ENCODE results near the gene ME3. TPM values are rescaled to one million over a fixed set of nuclear protein-coding genes. Genes with fewer than 3 reads are reported as not detected.
A peak's percentile ranks its signal among the peaks of the same experiment; 100 is the strongest.

The ME3 gene
- total RNA-seq, 4 donors from 2014 or later = 30.8 to 54.6 (median 36.7) TPM

GRCh38 chr11:86483940-86484794 lies 188.2 kb downstream of the ME3 start:
- no peaks in the 10 kb centered on the region for H3K9me3 ChIP-seq
- H3K27me3 ChIP-seq = no peaks in the 10 kb centered on the region
- peak overlapping the region in 3 of 4 donors; percentile 3 to 64 (median 63) for H3K27ac ChIP-seq
- DNase-seq (ENCODE audit: low spot score in 2 of 2) = peak in 1 of 2 donors; percentile 52
- H3K4me3 ChIP-seq = no peak overlapping the region
- TF ChIP-seq EP300 (IDR thresholded peaks at IDR 0.05) = peak in 1 of 2 donors; percentile 73
- TF ChIP-seq CTCF (IDR thresholded peaks at IDR 0.05) = no peak
- peaks cover 0 to 4% (median 0%) of the 10 kb centered on the region in 3 donors for H3K36me3 ChIP-seq
- WGBS, 2 donors = 38 to 51% methylated on average over 7 of the region's 7 CpGs
- peaks cover 0 to 24% (median 0%) of the 10 kb centered on the region in 4 donors for H3K4me1 ChIP-seq

DNA sequence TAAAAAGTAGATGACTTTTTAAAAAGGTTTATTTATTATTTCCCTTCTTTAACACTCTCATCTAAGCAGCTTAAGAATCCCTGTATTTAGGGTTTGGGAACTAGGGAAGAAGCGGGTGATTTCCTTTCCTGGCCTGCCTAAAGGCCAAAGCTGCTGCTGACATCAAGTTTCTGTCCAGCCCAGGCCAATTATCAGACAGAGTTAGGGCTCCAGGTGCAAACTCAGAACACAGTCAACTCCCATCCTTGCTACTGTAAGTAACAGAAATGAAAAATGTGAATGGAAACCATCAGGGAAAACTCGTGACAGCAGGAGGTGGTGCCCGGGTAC lies 188.8 kb downstream of the ME3 start:
- no peak overlapping the region for H3K4me3 ChIP-seq
- peak overlapping the region in 3 of 4 donors; percentile 3 to 64 (median 63) for H3K27ac ChIP-seq
- no peaks in the 10 kb centered on the region for H3K9me3 ChIP-seq
- no peak for DNase-seq (ENCODE audit: low spot score in 2 of 2)
- WGBS, 2 donors = 79 to 83% methylated on average over 3 of the region's 3 CpGs
- peaks cover 0 to 24% (median 0%) of the 10 kb centered on the region in 4 donors for H3K4me1 ChIP-seq
- no peak for TF ChIP-seq CTCF (IDR thresholded peaks at IDR 0.05)
- TF ChIP-seq POLR2A (IDR thresholded peaks at IDR 0.05) = no peak
- TF ChIP-seq EP300 (IDR thresholded peaks at IDR 0.05) = no peak
- H3K36me3 ChIP-seq = peaks cover 0 to 4% (median 0%) of the 10 kb centered on the region in 3 donors
- H3K27me3 ChIP-seq = no peaks in the 10 kb centered on the region

GRCh38 chr11:86482692-86483091 lies 189.7 kb downstream of the ME3 start:
- Histone ChIP-seq H3K27me3 (no peaks in the 10 kb centered on the region), H3K9me3 (no peaks in the 10 kb centered on the region), H3K36me3 (no peaks in the 10 kb centered on the region), H3K4me3 (no peak overlapping the region), H3K4me1 (peaks cover 0 to 30% (median 0%) of the 10 kb centered on the region in 4 donors), H3K27ac (no peak overlapping the region)
- TF ChIP-seq EP300 (IDR thresholded peaks at IDR 0.05) = no peak
- WGBS, 2 donors = 81 to 87% methylated on average over 2 of the region's 2 CpGs
- no peak for DNase-seq (ENCODE audit: low spot score in 2 of 2)

DNA sequence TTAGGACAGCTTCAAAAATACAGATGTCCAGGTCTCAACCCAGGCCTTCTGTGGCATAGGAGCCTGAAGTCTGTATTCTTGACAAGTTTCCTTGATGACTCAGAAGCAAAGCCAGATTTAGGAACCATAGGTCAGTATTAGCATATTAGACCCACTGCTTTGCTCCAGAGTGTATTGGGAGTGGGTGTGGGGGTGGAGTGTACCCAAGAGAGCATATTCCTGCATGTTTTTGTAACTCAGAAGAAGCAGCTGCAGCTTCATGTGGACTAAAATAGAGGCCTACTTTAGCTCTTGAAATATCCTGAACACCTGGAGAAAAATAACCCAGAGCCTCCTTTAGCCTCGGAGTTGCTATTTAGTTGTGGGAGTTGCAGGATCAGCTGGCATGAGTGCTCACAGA lies 191.0 kb downstream of the ME3 start:
- DNase-seq (ENCODE audit: low spot score in 2 of 2) = no peak

GRCh38 chr11:86478348-86478747 lies 194.1 kb downstream of the ME3 start:
- H3K27me3 ChIP-seq = no peaks in the 10 kb centered on the region
- peak overlapping the region in 1 of 4 donors; percentile 49 for H3K27ac ChIP-seq
- no peak for DNase-seq (ENCODE audit: low spot score in 2 of 2)
- H3K4me3 ChIP-seq = no peak overlapping the region
- no peak for TF ChIP-seq CTCF (IDR thresholded peaks at IDR 0.05)
- TF ChIP-seq EP300 (IDR thresholded peaks at IDR 0.05) = no peak
- TF ChIP-seq POLR2A (IDR thresholded peaks at IDR 0.05) = no peak
- H3K9me3 ChIP-seq = no peaks in the 10 kb centered on the region
- no peaks in the 10 kb centered on the region for H3K36me3 ChIP-seq
- H3K4me1 ChIP-seq = peaks cover 0 to 45% (median 9%) of the 10 kb centered on the region in 4 donors

More for the DNA sequence above, 191.0 kb downstream of the ME3 start:
- H3K4me3 ChIP-seq = no peak overlapping the region
- H3K27me3 ChIP-seq = no peaks in the 10 kb centered on the region
- peaks cover 0 to 43% (median 4%) of the 10 kb centered on the region in 4 donors for H3K4me1 ChIP-seq
- no peak overlapping the region for H3K27ac ChIP-seq
- 58 to 100% methylated on average over 1 of the region's 1 CpG for WGBS, 2 donors
- H3K36me3 ChIP-seq = no peaks in the 10 kb centered on the region
- H3K9me3 ChIP-seq = no peaks in the 10 kb centered on the region
- TF ChIP-seq POLR2A (IDR thresholded peaks at IDR 0.05) = no peak
- no peak for TF ChIP-seq EP300 (IDR thresholded peaks at IDR 0.05)
- TF ChIP-seq CTCF (IDR thresholded peaks at IDR 0.05) = no peak
